ACC112 (cell line): Measurements from ENCODE around the gene CASP14.
"Not testable (repeated sequence)": the region's sequence is repeated elsewhere in the genome, so short reads cannot be mapped to it uniquely, and the experiment has no call there.

Experiments
- H2AFZ ChIP-seq: fragments of 200-600 bp; sonication (generic); one replicate; pipeline ENCODE4 v1.6.0; 2017; ENCODE audit warnings: antibody characterized with exemption, low read length; ENCODE audit not compliant: unreplicated experiment
- H3K27ac ChIP-seq: fragments of 200-600 bp; sonication (generic); 2 replicates; pipeline ENCODE4 v1.5.1; 2014; ENCODE audit warnings: low read depth, mild to moderate bottlenecking, antibody characterized with exemption, low read length, moderate library complexity
- H3K27me3 ChIP-seq: fragments of 200-600 bp; sonication (generic); 2 replicates; pipeline ENCODE4 v1.6.1; 2014; ENCODE audit warnings: mild to moderate bottlenecking, antibody characterized with exemption, low read length, moderate library complexity, mixed read lengths; ENCODE audit not compliant: insufficient read depth
- H3K36me3 ChIP-seq: fragments of 200-600 bp; sonication (generic); 2 replicates; pipeline ENCODE4 v1.6.1; 2016; ENCODE audit warnings: mild to moderate bottlenecking, antibody characterized with exemption, low read length, moderate library complexity, mixed read lengths; ENCODE audit not compliant: insufficient read depth
- H3K4me1 ChIP-seq: fragments of 200-600 bp; sonication (generic); one replicate; pipeline ENCODE4 v1.6.1; 2016; ENCODE audit warnings: low read length, mixed read lengths; ENCODE audit not compliant: insufficient read depth, unreplicated experiment, control insufficient read depth
- H3K4me3 ChIP-seq: fragments of 200-600 bp; sonication (generic); 2 replicates; pipeline ENCODE4 v1.5.1; 2014; ENCODE audit warnings: mild to moderate bottlenecking, low read depth, low read length
- H3K79me2 ChIP-seq: fragments of 200-600 bp; sonication (generic); one replicate; pipeline ENCODE4 v1.6.0; 2016; ENCODE audit warnings: low read length; ENCODE audit not compliant: control insufficient read depth, unreplicated experiment, insufficient read depth

Gene CASP14

DNA sequence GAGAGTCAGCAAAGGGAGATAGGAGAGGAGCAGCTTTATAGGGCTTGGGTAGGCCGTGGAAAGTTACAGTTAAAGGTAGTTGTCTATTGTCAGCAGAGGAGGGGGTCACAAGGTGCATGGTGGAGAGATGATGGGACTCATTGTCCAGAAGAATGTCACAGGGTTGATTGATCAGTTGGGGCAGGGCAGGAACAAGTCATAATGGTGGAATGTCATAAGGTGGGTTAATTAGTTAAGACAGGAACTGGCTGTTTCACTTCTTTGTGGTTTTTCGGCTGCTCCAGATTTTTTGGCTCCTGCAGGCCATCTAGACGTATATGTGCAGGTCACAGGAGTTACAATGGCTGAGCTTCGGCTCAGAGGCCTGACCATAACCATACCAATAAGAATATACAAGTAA is 21.1 kb downstream of the CASP14 start:
- H3K4me3 ChIP-seq, H3K27ac ChIP-seq, H3K79me2 ChIP-seq, H2AFZ ChIP-seq, H3K36me3 ChIP-seq, H3K4me1 ChIP-seq: not testable (repeated sequence)
- peaks cover 12% of the 10 kb centered on the region for H3K27me3 ChIP-seq

DNA sequence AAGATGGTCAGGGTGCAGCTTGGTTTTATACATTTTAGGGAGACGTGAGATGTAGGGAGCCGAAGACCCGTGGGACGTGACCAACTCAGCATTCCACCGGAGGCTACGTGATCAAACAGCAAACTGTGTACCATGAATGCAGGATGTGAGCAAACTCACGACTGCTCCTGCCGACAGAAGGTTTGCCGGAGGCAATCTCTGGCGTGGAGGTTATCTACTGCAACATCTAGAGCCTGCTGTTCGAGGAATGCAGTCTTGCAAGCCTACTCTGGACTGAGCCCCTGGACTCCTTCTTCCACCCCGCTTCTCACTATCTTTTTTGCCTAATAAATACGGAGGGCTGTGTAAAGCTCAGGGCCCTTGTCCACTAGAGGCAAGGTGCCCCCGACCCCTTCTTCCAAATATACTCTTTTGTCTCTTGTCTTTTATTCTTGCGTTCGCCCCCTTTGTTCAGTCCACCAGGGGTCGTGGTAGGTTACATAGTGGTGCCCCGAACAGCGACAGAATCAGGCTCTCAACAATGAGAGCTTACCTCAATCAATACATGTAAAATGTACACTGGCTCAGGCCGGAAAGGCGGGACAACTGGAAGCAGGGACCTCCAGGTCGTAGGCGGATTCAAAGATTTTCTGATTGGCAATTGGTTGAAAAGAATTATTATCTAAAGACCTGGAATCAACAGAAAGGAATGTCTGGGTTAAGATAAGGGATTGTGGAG is 23.8 kb downstream of the CASP14 start:
- Histone ChIP-seq H3K27ac (no peak overlapping the region), H3K36me3 (no peaks in the 10 kb centered on the region), H3K27me3 (peaks cover 2% of the 10 kb centered on the region; the same call in 1 of the 2 replicates), H2AFZ (no peak overlapping the region), H3K4me3 (no peak overlapping the region), H3K79me2 (no peaks in the 10 kb centered on the region), H3K4me1 (no peaks in the 10 kb centered on the region)

DNA sequence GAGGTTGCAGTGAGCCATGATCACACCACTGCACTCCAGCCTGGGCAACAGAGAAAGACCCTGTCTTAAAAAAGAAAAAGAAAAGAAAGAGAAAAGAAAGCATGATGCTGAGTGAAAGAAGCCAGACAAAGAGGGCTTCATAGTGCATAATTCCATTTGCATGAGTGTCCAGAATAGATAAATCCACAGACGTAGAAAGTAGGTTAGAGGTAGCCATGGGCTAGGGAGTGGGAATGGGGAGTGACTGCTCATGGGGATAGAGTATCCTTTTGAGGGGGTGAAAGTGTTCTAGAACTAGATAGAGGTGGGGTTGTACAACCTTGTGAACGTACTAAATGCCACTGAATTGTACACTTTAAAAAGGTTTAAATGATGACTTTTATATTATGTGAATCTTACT is 25.1 kb downstream of the CASP14 start:
- Histone ChIP-seq H2AFZ (no peak overlapping the region), H3K27ac (no peak overlapping the region), H3K79me2 (no peaks in the 10 kb centered on the region), H3K36me3 (no peaks in the 10 kb centered on the region), H3K27me3 (peaks cover 8% of the 10 kb centered on the region; the same call in 1 of the 2 replicates), H3K4me3 (no peak overlapping the region), H3K4me1 (no peaks in the 10 kb centered on the region)

DNA sequence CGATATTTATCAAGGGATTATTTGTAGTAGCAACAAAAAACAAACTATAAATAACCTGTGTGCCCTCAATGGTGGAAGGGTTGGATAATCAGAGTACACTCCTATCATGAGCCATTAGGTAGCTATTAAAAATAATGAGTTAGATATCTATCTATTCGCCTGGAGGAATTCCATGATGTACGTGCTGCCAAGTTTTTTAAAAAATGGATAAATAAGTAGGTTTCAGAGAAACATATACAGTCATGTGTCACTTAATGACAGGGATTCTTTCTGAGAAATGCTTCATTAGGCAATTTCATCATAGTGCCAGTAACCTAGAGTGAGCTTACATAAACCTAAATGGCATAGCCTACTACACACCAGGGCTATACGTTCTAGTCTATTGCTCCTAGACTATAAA is 26.5 kb downstream of the CASP14 start:
- H3K4me1 ChIP-seq, result no peaks in the 10 kb centered on the region
- no peak overlapping the region for H2AFZ ChIP-seq
- peaks cover 11% of the 10 kb centered on the region; the same call in 1 of the 2 replicates for H3K27me3 ChIP-seq
- no peaks in the 10 kb centered on the region for H3K79me2 ChIP-seq
- H3K4me3 ChIP-seq, result no peak overlapping the region
- no peaks in the 10 kb centered on the region for H3K36me3 ChIP-seq
- no peak overlapping the region for H3K27ac ChIP-seq

DNA sequence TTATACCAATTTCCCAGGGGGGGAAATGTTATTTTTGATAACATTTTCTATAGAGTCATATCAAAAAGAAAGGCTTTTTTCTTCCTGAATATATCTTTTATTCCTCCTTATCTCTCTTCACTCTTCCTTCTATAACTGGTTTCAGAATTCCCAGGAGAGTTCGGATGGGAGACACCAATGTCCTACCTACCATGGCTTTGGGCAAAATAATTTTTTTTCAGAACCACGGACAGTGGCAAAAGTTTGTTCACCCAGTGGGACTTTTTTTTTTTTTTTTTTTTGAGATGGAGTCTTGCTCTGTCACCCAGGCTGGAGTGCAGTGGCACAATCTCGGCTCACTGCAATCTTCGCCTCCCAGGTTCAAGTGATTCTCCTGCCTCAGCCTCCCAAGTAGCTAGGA is 30.7 kb downstream of the CASP14 start:
- H3K79me2 ChIP-seq, H3K27ac ChIP-seq, H2AFZ ChIP-seq, H3K4me3 ChIP-seq, H3K36me3 ChIP-seq, H3K4me1 ChIP-seq: not testable (repeated sequence)
- H3K27me3 ChIP-seq, result peaks cover 19% of the 10 kb centered on the region; the same call in 1 of the 2 replicates

DNA sequence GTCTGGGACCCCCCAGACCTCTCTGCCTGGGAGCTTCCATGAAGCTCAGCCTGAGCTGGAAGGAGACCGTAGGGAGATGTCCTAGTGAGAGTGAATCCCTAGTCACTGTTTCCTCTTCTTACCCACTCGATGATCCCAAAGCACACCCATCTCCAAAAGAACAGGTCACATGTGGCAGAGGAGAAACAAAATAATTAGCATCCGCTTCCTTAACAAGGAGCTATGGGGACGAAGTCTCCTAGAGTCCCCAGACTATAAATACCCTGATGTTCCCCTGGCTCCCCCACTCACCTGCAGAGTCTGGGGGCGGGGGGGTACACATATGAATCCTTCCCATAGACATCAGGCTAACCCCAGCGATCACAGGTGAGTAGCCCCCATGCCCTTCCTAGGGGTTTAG is 32.6 kb downstream of the CASP14 start, which contains the start of gene OR1I1:
OR1I1 (plus strand) TSS at position 301 of the 400 bp plus-strand sequence. CDS start 4,855 bp downstream, outside the sequence.
- no peaks in the 10 kb centered on the region for H3K4me1 ChIP-seq
- no peak within 1 kb of the TSS for H2AFZ ChIP-seq
- H3K27ac ChIP-seq, result no peak within 1 kb of the TSS
- no peaks in the 10 kb centered on the region for H3K36me3 ChIP-seq
- no peak within 1 kb of the TSS for H3K4me3 ChIP-seq
- H3K27me3 ChIP-seq, result peaks cover 37% of the 10 kb centered on the region
- H3K79me2 ChIP-seq, result no peaks in the 10 kb centered on the region

DNA sequence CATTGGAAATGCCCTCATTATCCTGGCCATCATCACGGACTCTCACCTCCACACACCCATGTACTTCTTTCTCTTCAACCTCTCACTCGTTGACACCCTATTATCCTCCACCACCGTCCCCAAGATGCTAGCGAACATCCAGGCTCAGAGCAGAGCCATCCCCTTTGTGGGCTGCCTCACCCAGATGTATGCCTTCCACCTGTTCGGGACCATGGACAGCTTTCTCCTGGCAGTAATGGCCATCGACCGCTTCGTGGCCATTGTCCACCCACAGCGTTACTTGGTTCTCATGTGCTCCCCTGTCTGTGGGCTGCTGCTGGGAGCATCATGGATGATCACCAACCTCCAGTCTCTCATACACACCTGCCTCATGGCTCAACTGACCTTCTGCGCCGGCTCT is 37.9 kb downstream of the CASP14 start:
- H3K27ac ChIP-seq, result no peak overlapping the region
- H3K36me3 ChIP-seq, result no peaks in the 10 kb centered on the region
- H2AFZ ChIP-seq, result no peak overlapping the region
- no peaks in the 10 kb centered on the region for H3K4me1 ChIP-seq
- H3K27me3 ChIP-seq, result peaks cover 36% of the 10 kb centered on the region
- no peaks in the 10 kb centered on the region for H3K79me2 ChIP-seq
- no peak overlapping the region for H3K4me3 ChIP-seq

DNA sequence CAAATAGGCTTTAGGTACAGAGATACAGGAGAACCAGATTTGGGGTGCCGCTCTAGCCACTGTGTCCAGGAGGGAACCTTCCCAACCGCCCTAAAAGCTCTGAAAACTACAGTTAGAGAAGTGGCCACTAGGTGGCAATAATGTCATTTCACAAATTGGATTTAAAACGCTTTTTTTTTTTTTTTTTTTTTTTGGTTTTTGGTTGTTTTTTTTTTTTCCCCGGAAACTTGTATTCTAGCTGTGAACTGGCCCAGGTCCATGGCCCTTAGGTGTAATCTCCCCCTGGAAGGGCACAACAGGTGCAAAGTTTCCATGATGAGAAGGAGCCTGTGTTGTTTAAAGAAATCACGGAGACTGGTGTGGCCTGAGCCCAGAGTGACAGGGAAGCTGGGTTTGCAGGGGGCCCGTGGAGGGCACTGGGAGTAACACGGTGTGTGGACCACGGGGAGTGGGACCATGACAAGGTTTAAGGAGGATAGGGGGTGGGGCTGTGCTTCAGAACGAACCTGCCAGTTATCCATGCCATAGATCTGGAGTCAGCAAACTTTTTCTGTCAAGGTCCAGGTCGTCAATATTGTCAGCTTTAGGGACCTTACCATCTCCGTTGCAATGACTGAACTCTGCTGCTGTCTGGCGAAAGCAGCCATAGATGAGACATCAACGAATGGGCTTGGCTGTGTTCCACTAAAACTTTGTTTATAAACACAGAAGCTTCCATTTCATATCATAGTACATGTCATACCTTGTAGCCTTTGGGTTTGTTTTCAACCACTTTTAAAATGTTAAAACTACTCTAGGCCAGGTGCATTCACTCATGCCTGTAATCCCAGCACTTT is 42.9 kb downstream of the CASP14 start:
- Histone ChIP-seq H3K36me3 (no peaks in the 10 kb centered on the region), H3K27me3 (peaks cover 14% of the 10 kb centered on the region), H3K79me2 (no peaks in the 10 kb centered on the region), H3K4me1 (no peaks in the 10 kb centered on the region), H3K27ac (no peak overlapping the region), H2AFZ (no peak overlapping the region), H3K4me3 (no peak overlapping the region)

DNA sequence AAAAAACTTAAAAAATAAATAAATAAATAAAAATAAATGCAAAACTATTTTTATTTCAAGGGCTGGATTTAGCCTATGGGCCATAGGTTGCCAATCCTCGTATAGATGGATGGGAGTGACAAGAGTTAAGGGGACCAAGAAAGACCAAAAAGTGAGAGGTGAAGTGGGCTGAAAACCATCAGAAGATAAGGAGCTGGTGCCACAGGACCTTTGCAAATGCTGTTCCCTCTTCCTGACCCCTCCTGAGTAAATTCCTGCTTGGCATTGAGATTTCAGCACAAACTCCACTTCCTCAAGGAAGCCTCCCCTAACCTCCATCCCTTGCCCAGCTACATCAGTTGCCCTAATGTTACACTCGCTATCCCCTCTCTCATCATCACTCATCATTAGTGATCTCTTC is 43.7 kb downstream of the CASP14 start:
- peaks cover 5% of the 10 kb centered on the region for H3K27me3 ChIP-seq
- H3K4me1 ChIP-seq, result no peaks in the 10 kb centered on the region
- no peaks in the 10 kb centered on the region for H3K79me2 ChIP-seq
- H2AFZ ChIP-seq, result no peak overlapping the region
- no peaks in the 10 kb centered on the region for H3K36me3 ChIP-seq
- H3K27ac ChIP-seq, result no peak overlapping the region
- H3K4me3 ChIP-seq, result no peak overlapping the region

DNA sequence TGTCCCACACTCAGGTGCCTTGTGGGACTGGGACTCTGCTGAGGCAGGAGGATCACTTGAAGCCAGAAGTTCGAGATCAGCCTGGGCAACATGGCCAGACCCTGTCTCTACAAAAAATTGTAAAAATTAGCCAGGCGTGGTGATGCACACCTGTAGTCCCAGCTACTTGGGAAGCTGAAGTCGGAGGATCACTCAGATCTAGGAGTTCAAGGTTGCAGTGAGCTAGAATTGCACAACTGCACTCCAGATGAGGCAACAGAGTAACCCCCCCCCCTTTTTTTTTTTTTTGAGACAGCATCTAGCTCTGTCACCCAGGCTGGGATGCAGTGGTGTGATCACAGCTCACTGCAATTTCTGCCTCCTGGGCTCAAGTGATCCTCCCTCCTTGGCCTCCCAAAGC is 46.9 kb downstream of the CASP14 start:
- Histone ChIP-seq H3K27ac (no peak overlapping the region), H3K36me3 (no peaks in the 10 kb centered on the region), H2AFZ (no peak overlapping the region), H3K4me3 (no peak overlapping the region), H3K4me1 (no peaks in the 10 kb centered on the region), H3K27me3 (no peaks in the 10 kb centered on the region), H3K79me2 (no peaks in the 10 kb centered on the region)

DNA sequence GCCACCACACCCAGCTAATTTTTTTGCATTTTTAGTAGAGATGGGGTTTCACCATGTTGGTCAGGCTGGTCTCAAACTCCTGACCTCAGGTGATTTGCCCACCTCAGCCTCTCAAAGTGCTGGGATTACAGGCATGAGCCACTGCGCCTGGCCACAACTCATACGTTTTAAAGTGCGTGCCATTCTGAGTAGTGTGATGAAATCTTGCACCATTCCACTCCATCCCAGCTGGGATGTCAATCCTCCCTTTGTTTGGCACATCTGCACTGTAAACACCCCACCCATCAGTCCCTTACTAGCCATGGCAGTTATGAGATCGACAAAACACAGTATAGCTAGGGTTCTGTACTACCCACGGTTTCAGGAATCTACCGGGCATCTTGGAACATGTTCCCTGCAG is 48.7 kb downstream of the CASP14 start:
- H3K4me3 ChIP-seq, H3K4me1 ChIP-seq, H3K79me2 ChIP-seq, H3K27ac ChIP-seq, H3K27me3 ChIP-seq, H3K36me3 ChIP-seq, H2AFZ ChIP-seq: not testable (repeated sequence)
